HEK293T (cell line): Measurements from ENCODE around the gene FNDC8.

Experiments used
- BHLHE40 ChIP-seq: fragments of 450-650 bp; IDR thresholded peaks from 2 replicates; pipeline ENCODE4 v1.6.1; 2016; ENCODE audit warnings: mild to moderate bottlenecking, moderate library complexity, borderline replicate concordance
- ELF4 ChIP-seq: fragments of 450-650 bp; IDR thresholded peaks from 2 replicates; pipeline ENCODE4 v1.6.1; 2017; ENCODE audit warnings: antibody characterized with exemption
- FOXA1 ChIP-seq: fragments of 450-650 bp; IDR thresholded peaks from 2 replicates; pipeline ENCODE4 v1.6.1; 2016; ENCODE audit warnings: mild to moderate bottlenecking
- FOXK2 ChIP-seq: fragments of 450-650 bp; IDR thresholded peaks from 2 replicates; pipeline ENCODE4 v1.6.1; 2016; ENCODE audit warnings: mild to moderate bottlenecking
- FOXM1 ChIP-seq: fragments of 450-650 bp; IDR thresholded peaks from 2 replicates; pipeline ENCODE4 v1.6.1; 2017; ENCODE audit warnings: mild to moderate bottlenecking, borderline replicate concordance
- HDGF ChIP-seq: fragments of 450-650 bp; IDR thresholded peaks from 2 replicates; pipeline ENCODE4 v1.6.1; 2017; ENCODE audit warnings: antibody characterized with exemption, borderline replicate concordance
- L3MBTL2 ChIP-seq: fragments of 450-650 bp; conservative IDR thresholded peaks from 2 replicates; pipeline ENCODE4 v1.6.1; 2016; ENCODE audit warnings: mild to moderate bottlenecking
- SP1 ChIP-seq: fragments of 450-650 bp; IDR thresholded peaks from 2 replicates; pipeline ENCODE4 v1.6.1; 2017
- SUZ12 ChIP-seq: fragments of 450-650 bp; IDR thresholded peaks from 2 replicates; pipeline ENCODE4 v1.6.1; 2016; ENCODE audit warnings: mild to moderate bottlenecking
- ZNF384 ChIP-seq: fragments of 450-650 bp; IDR thresholded peaks from 2 replicates; pipeline ENCODE4 v1.6.1; 2016
- TF ChIP-seq, protein P1 (sequence below): fragments of 450-650 bp; IDR thresholded peaks from 2 replicates; pipeline ENCODE4 v1.6.1; 2016

DNA sequence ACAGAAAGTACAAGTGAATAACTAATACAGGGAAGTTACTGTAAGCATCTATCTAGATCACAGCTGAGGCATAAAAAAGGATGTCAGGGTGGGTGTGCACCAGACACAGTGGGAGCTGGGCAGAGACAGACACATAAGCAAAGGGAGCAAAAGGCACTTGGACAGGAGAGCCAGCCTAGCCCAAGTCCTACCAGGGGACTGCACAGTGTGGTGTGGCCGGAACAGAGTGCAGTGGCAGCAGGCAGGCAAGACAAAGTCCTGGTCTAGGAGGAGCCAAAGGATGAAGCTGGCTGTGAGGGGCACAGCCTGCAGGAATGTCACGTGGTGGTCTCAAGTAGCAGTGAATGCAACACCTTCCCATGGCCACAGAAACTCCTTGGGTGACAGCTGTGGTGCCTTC, 23.6 kb upstream of the FNDC8 start:
- no peak for TF ChIP-seq FOXA1
- TF ChIP-seq FOXK2 = no peak
- no peak for TF ChIP-seq SP1
- no peak for TF ChIP-seq ZNF384
- no peak for TF ChIP-seq L3MBTL2
- no peak for TF ChIP-seq BHLHE40
- TF ChIP-seq, protein P1, sequence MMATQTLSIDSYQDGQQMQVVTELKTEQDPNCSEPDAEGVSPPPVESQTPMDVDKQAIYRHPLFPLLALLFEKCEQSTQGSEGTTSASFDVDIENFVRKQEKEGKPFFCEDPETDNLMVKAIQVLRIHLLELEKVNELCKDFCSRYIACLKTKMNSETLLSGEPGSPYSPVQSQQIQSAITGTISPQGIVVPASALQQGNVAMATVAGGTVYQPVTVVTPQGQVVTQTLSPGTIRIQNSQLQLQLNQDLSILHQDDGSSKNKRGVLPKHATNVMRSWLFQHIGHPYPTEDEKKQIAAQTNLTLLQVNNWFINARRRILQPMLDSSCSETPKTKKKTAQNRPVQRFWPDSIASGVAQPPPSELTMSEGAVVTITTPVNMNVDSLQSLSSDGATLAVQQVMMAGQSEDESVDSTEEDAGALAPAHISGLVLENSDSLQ = no peak
- no peak for TF ChIP-seq SUZ12
- no peak for TF ChIP-seq HDGF
- TF ChIP-seq FOXM1 = no peak
- TF ChIP-seq ELF4 = no peak
